ENCODE data around the gene SNRPA. TPM values are rescaled to one million over a fixed set of nuclear protein-coding genes. Genes with fewer than 3 reads are reported as not detected.
A peak's percentile ranks its signal among the peaks of the same experiment; 100 is the strongest.

SNRPA gene
- total and polyA plus RNA-seq, 2 of the 8 experiments (the other 6 are each of a cell fraction or from before 2014, with no cell fraction given): 201 to 202 TPM

DNA sequence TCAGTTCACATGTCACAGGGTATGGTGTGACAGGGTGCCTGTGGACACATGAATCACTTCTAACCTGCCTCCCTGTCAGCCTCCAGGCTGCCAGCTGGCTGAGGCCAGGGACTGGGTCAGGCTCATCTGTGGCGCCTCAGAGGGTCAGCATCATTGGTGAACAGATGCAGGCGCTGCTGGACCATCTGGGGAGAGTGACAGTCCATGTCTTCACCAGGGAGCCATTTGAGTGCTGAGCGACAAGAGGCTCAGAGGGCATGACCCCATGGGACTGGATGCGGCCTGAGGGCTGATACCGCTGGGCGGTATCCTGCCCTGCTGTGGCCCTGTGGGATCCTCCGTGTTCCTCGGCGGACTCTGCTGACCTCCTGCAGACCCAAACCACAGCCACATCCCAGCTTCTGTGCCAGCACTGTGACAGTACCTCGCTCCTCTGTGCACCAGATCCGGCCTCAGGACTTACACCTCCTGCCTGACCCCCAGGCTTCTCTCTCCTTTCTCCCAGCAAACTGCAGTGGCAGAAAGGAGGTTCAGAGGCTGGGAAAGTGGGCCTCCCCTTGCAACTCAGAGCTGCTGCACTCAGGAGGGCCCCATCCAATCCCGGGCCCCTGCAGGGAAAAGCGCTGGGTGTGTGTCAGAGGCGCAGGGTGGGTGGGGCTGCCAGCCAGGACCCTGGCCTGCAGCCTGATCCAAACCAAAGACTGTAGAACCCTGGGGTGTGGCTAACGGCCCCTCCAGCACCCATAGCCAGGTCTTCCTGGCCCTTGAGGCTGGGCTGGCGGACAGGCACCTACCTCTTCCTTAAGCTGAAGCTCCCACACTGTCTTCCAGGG, 10.9 kb upstream of the SNRPA start:
- H3K9ac ChIP-seq (replicated peaks in 1 of 4; ENCODE audit: extremely low read depth in 1 of 4, low read depth in 3 of 4, low read length in 3 of 4): no peak overlapping the region
- peaks cover 0 to 8% of the 10 kb centered on the region in 2 experiments for H4K20me1 ChIP-seq (replicated peaks in 1 of 2; ENCODE audit: control insufficient read depth in 1 of 2, insufficient read depth in 2 of 2, low read length in 2 of 2)
- peaks cover 0 to 21% (median 9%) of the 10 kb centered on the region in 4 experiments; a peak in 5 of 8 replicates for H3K36me3 ChIP-seq (ENCODE audit: control insufficient read depth in 2 of 4, insufficient read depth in 4 of 4, low read length in 3 of 4)
- H2AFZ ChIP-seq (ENCODE audit: low read length): no peak overlapping the region
- no peak overlapping the region for H2AK5ac ChIP-seq (ENCODE audit: low read depth, low read length)
- no peak overlapping the region for H3K4me2 ChIP-seq (ENCODE audit: insufficient read depth in 1 of 2, low read depth in 2 of 2, low read length in 2 of 2)
- no peak overlapping the region for H2BK15ac ChIP-seq (ENCODE audit: low read length)
- no peak overlapping the region for H3K18ac ChIP-seq (ENCODE audit: extremely low read depth, low read length)
- H4K91ac ChIP-seq (replicated peaks; ENCODE audit: insufficient read length, low read length): no peak overlapping the region
- no peak overlapping the region for H3K23ac ChIP-seq (ENCODE audit: insufficient read length)
- no peak overlapping the region for H2BK120ac ChIP-seq (replicated peaks; ENCODE audit: low read depth, low read length)
- no peak overlapping the region for H3K4ac ChIP-seq (replicated peaks; ENCODE audit: insufficient read length, low read depth, low read length)
- H4K5ac ChIP-seq (ENCODE audit: insufficient read length, low read depth, low read length): no peak overlapping the region
- H3K56ac ChIP-seq (replicated peaks; ENCODE audit: insufficient read length, low read depth, low read length): no peak overlapping the region
- peak overlapping the region; percentile 47; the same call in 1 of the 2 replicates for H4K8ac ChIP-seq (ENCODE audit: extremely low read depth, insufficient read depth, low read length)
- no peak for FAIRE-seq
- H3K23me2 ChIP-seq (ENCODE audit: low read depth, low read length): no peaks in the 10 kb centered on the region
- H3K27ac ChIP-seq (ENCODE audit: low read depth, low read length): no peak overlapping the region; the same call in 1 of the 2 replicates
- no peak overlapping the region for H2BK20ac ChIP-seq (ENCODE audit: low read length)
- 0 out of 2 replicates have a peak overlapping the region, but pooled peaks have one; percentile 52 for H2BK5ac ChIP-seq (ENCODE audit: low read depth, low read length)
- no peak overlapping the region for H3K4me3 ChIP-seq (ENCODE audit: extremely low read depth in 1 of 4, insufficient read depth in 2 of 4, low read depth in 3 of 4, low read length in 4 of 4)
- no peak for DNase-seq (ENCODE audit: low read depth in 1 of 2, low spot score in 2 of 2)
- H3K79me1 ChIP-seq (ENCODE audit: low read depth, low read length): no peaks in the 10 kb centered on the region
- no peaks in the 10 kb centered on the region for H3K9me3 ChIP-seq (ENCODE audit: insufficient read depth in 2 of 2, low read depth in 1 of 2, low read length in 1 of 2)
- peaks cover 0 to 8% (median 1%) of the 10 kb centered on the region in 4 experiments; a peak in 4 of 7 replicates for H3K4me1 ChIP-seq (replicated peaks in 1 of 4; ENCODE audit: control insufficient read depth in 3 of 4, insufficient read depth in 4 of 4, low read length in 3 of 4)
- WGBS, 2 experiments (ENCODE audit: extremely low coverage in 1 of 2, insufficient coverage in 1 of 2, insufficient read length in 1 of 2, insufficient replicate concordance in 2 of 2, low coverage in 1 of 2, low lambda C conversion rate in 2 of 2, missing lambda C conversion rate in 1 of 2): 89% methylated on average over 16 of the region's 16 CpGs; no CpG with 5 or more reads in 1 of the 2 experiments
- ChIA-PET POLR2A (ENCODE audit: partially characterized antibody) (interaction anchor here (0.6 to 12.4 kb wide), 10 partner anchors 10 to 78 kb away, joined by 3 to 120 read pairs (median 4); partner anchors contain the start of genes ACTMAP, COQ8B, ITPKC and RAB4B), CTCF (ENCODE audit: partially characterized antibody) (interaction anchor here (0.6 to 2.5 kb wide), 3 partner anchors 10 to 182 kb away, joined by 3 to 5 read pairs (median 3); partner anchors contain the start of genes ACTMAP and SNRPA)
- no peaks in the 10 kb centered on the region for H3K79me2 ChIP-seq (ENCODE audit: control insufficient read depth in 1 of 2, insufficient read depth in 2 of 2, low read length in 2 of 2)
- no peaks in the 10 kb centered on the region for H3K27me3 ChIP-seq (replicated peaks in 1 of 4; ENCODE audit: control insufficient read depth in 3 of 4, extremely low read depth in 1 of 4, insufficient read depth in 3 of 4, low read length in 3 of 4)
- no peak overlapping the region for H3K14ac ChIP-seq (ENCODE audit: insufficient read length)
- H2BK12ac ChIP-seq (ENCODE audit: low read depth, low read length): no peak overlapping the region
- no peak for TF ChIP-seq SIN3A (conservative IDR thresholded peaks at IDR 0.05 in 1 of 2, IDR thresholded peaks at IDR 0.05 in 1 of 2; ENCODE audit: low read depth in 1 of 2, low read length in 2 of 2)
- TF ChIP-seq CBX8 (IDR thresholded peaks at IDR 0.05; ENCODE audit: borderline replicate concordance, low read depth, low read length): no peak
- TF ChIP-seq TAF1 (IDR thresholded peaks at IDR 0.05; ENCODE audit: low read depth, low read length): no peak
- TF ChIP-seq, protein P1, sequence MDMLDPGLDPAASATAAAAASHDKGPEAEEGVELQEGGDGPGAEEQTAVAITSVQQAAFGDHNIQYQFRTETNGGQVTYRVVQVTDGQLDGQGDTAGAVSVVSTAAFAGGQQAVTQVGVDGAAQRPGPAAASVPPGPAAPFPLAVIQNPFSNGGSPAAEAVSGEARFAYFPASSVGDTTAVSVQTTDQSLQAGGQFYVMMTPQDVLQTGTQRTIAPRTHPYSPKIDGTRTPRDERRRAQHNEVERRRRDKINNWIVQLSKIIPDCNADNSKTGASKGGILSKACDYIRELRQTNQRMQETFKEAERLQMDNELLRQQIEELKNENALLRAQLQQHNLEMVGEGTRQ (IDR thresholded peaks at IDR 0.05; ENCODE audit: low read length): no peak
- TF ChIP-seq FOSL1 (IDR thresholded peaks at IDR 0.05; ENCODE audit: insufficient read depth, low read depth, low read length): no peak
- no peak for TF ChIP-seq BRCA1 (IDR thresholded peaks at IDR 0.05; ENCODE audit: low read depth, low read length)
- no peak for TF ChIP-seq RNF2 (IDR thresholded peaks at IDR 0.05; ENCODE audit: borderline replicate concordance, low read depth, low read length, missing control alignments, poor library complexity, severe bottlenecking)
- TF ChIP-seq RXRA (IDR thresholded peaks at IDR 0.05; ENCODE audit: insufficient read depth, low read depth, low read length): no peak
- no peak for TF ChIP-seq ZNF274 (IDR thresholded peaks at IDR 0.05; ENCODE audit: borderline replicate concordance, extremely low read depth, low read length)
- TF ChIP-seq YY1 (IDR thresholded peaks at IDR 0.05; ENCODE audit: low read depth, low read length): no peak

Data from H1 (cell line).